ENCODE data around the gene PARD3B. TPM values are rescaled to one million over a fixed set of nuclear protein-coding genes. Genes with fewer than 3 reads are reported as not detected.

The PARD3B gene
- total and polyA plus RNA-seq, 2 of the 4 experiments (the other 2 are of a cell fraction): 3.3 to 15.6 TPM

DNA sequence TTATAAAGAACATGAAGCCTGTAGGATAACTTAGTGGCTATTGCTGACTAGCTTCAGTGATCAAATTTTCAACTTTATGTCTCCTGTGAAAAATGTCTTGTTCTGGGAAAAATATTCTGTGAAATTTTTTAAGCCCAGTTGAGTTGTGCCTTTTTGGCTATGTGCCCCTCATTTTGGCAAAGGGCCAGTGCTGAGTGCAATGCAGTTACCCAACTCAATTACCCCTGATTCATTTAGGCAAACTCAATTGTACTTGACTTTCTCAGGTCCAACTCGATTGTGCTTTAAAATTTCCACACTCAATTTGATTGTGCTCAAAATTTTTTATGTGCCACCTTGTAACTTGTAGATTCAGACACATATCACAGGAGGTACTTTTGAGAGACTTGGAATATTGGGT, 588.3 kb downstream of the PARD3B start:
- H4K91ac ChIP-seq (ENCODE audit: insufficient read depth, low read depth, low read length): no peak overlapping the region
- no peaks in the 10 kb centered on the region; the same call in 1 of the 2 replicates for H3K4me1 ChIP-seq (ENCODE audit: control insufficient read depth, insufficient read depth, low read length)
- intact Hi-C loops (cut with micrococcal nuclease) (no loop called here), in situ Hi-C loops (cut with MboI; ENCODE audit: low sequenced_read_pairs) (no loop called here), dilution Hi-C loops (cut with HindIII; ENCODE audit: low sequenced_read_pairs, unreplicated experiment) (no loop called here)
- no peak overlapping the region for H2AFZ ChIP-seq (replicated peaks; ENCODE audit: low read length, poor library complexity)
- no peak overlapping the region for H2BK5ac ChIP-seq (ENCODE audit: low read depth, low read length, poor library complexity, severe bottlenecking)
- H2AK9ac ChIP-seq (replicated peaks; ENCODE audit: low read depth, low read length, poor library complexity): no peak overlapping the region
- H3K9ac ChIP-seq (ENCODE audit: low read depth, low read length): no peak overlapping the region
- no peak for DNase-seq
- no peak overlapping the region for H3K4ac ChIP-seq (ENCODE audit: low read depth, low read length)
- no CpG with 5 or more reads among the region's 1 CpG for WGBS, 2 experiments (ENCODE audit: extremely low coverage in 2 of 2, insufficient read length in 1 of 2)
- no peaks in the 10 kb centered on the region for H3K27me3 ChIP-seq (ENCODE audit: control insufficient read depth, insufficient read depth, low read length)
- no peaks in the 10 kb centered on the region for H3K9me3 ChIP-seq (ENCODE audit: control insufficient read depth, insufficient read depth, low read length)
- H3K36me3 ChIP-seq (ENCODE audit: control insufficient read depth, insufficient read depth, low read length): 0 out of 2 replicates have a peak, but pooled peaks cover 4% of the 10 kb centered on the region
- H4K20me1 ChIP-seq (ENCODE audit: insufficient read depth, low read length): no peaks in the 10 kb centered on the region
- H3K9me1 ChIP-seq (ENCODE audit: insufficient read depth, low read length): no peaks in the 10 kb centered on the region
- no TSS peak for BruUV-seq (replicated peaks)
- ChIA-PET POLR2A (ENCODE audit: unreplicated experiment) (no interaction called here), CTCF (no interaction called here)
- no peak overlapping the region for H3K18ac ChIP-seq (ENCODE audit: low read depth, low read length)
- H2BK120ac ChIP-seq (ENCODE audit: low read depth, low read length): no peak overlapping the region
- no peak overlapping the region for H3K23ac ChIP-seq (ENCODE audit: low read depth, low read length)
- no peak overlapping the region for H3K56ac ChIP-seq (ENCODE audit: extremely low read depth, insufficient read depth, low read length)
- TF ChIP-seq CHD1 (IDR thresholded peaks at IDR 0.05; ENCODE audit: low read depth, low read length) (no peak), MXI1 (IDR thresholded peaks at IDR 0.05; ENCODE audit: borderline replicate concordance, low read depth, low read length) (no peak), BHLHE40 (IDR thresholded peaks at IDR 0.05; ENCODE audit: low read depth, low read length) (no peak), RCOR1 (IDR thresholded peaks at IDR 0.05; ENCODE audit: insufficient replicate concordance, low read length) (no peak), SMC3 (IDR thresholded peaks at IDR 0.05; ENCODE audit: low read depth, low read length) (no peak), NFE2L2 (IDR thresholded peaks at IDR 0.05; ENCODE audit: low read depth, low read length) (no peak), RFX5 (IDR thresholded peaks at IDR 0.05; ENCODE audit: low read depth, low read length) (no peak), MAZ (IDR thresholded peaks at IDR 0.05; ENCODE audit: borderline replicate concordance, low read depth, low read length) (no peak)
- TF ChIP-seq, protein P1, sequence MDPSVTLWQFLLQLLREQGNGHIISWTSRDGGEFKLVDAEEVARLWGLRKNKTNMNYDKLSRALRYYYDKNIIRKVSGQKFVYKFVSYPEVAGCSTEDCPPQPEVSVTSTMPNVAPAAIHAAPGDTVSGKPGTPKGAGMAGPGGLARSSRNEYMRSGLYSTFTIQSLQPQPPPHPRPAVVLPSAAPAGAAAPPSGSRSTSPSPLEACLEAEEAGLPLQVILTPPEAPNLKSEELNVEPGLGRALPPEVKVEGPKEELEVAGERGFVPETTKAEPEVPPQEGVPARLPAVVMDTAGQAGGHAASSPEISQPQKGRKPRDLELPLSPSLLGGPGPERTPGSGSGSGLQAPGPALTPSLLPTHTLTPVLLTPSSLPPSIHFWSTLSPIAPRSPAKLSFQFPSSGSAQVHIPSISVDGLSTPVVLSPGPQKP (IDR thresholded peaks at IDR 0.05; ENCODE audit: borderline replicate concordance, low read depth, low read length): no peak
- TF ChIP-seq, protein P2, sequence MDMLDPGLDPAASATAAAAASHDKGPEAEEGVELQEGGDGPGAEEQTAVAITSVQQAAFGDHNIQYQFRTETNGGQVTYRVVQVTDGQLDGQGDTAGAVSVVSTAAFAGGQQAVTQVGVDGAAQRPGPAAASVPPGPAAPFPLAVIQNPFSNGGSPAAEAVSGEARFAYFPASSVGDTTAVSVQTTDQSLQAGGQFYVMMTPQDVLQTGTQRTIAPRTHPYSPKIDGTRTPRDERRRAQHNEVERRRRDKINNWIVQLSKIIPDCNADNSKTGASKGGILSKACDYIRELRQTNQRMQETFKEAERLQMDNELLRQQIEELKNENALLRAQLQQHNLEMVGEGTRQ (IDR thresholded peaks at IDR 0.05; ENCODE audit: low read depth, low read length): no peak
- TF ChIP-seq, protein P3, sequence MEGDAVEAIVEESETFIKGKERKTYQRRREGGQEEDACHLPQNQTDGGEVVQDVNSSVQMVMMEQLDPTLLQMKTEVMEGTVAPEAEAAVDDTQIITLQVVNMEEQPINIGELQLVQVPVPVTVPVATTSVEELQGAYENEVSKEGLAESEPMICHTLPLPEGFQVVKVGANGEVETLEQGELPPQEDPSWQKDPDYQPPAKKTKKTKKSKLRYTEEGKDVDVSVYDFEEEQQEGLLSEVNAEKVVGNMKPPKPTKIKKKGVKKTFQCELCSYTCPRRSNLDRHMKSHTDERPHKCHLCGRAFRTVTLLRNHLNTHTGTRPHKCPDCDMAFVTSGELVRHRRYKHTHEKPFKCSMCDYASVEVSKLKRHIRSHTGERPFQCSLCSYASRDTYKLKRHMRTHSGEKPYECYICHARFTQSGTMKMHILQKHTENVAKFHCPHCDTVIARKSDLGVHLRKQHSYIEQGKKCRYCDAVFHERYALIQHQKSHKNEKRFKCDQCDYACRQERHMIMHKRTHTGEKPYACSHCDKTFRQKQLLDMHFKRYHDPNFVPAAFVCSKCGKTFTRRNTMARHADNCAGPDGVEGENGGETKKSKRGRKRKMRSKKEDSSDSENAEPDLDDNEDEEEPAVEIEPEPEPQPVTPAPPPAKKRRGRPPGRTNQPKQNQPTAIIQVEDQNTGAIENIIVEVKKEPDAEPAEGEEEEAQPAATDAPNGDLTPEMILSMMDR (conservative IDR thresholded peaks at IDR 0.05; ENCODE audit: low read depth, low read length): no peak
- H3K4me3 ChIP-seq (ENCODE audit: insufficient read depth, low read depth, low read length): no peak overlapping the region
- no peak overlapping the region for H2AK5ac ChIP-seq (ENCODE audit: low read depth, low read length)
- no peaks in the 10 kb centered on the region for H3K79me1 ChIP-seq (ENCODE audit: low read depth in 1 of 2, low read length in 2 of 2)
- no peak for ATAC-seq (ENCODE audit: low read depth)
- H4K5ac ChIP-seq (ENCODE audit: low read depth, low read length): no peak overlapping the region
- no peak overlapping the region for H3K4me2 ChIP-seq (ENCODE audit: low read depth, low read length)
- H4K8ac ChIP-seq (ENCODE audit: low read depth in 2 of 2, low read length in 2 of 2): no peak overlapping the region
- no peak overlapping the region for H3K27ac ChIP-seq (ENCODE audit: insufficient read depth, low read length)
- H2BK15ac ChIP-seq (ENCODE audit: low read depth, low read length): no peak overlapping the region
- H2BK20ac ChIP-seq (ENCODE audit: low read depth, low read length): no peak overlapping the region
- no peak overlapping the region for H3K14ac ChIP-seq (replicated peaks; ENCODE audit: low read depth, low read length)
